Gastroesophageal sphincter (tissue), 4 donors: ENCODE measurements around the gene EGR4. TPM values are rescaled to one million over a fixed set of nuclear protein-coding genes. Genes with fewer than 3 reads are reported as not detected.
"Not testable (repeated sequence)": the region's sequence is repeated elsewhere in the genome, so short reads cannot be mapped to it uniquely, and the experiment has no call there.

Experiments used
- ATAC-seq: fragments of 150-250 bp; one replicate; pipeline ENCODE4 v1.9.1; 2016; ENCODE audit warnings: mild to moderate bottlenecking, moderate library complexity
- H3K27ac ChIP-seq, 4 donors: fragments of 200-600 bp; sonication (generic) in 3 of 4; 1 replicate in 3 of 4; 2 replicates in 1 of 4; pipeline ENCODE4 v1.5.1; 2016 to 2019
- H3K27me3 ChIP-seq: fragments of 200-600 bp; sonication (generic); one replicate; pipeline ENCODE4 v1.5.1; 2019
- H3K36me3 ChIP-seq, 2 donors: fragments of 200-600 bp; sonication (generic); one replicate each; pipeline ENCODE4 v1.5.1; 2019; ENCODE audit warnings: control low read depth in 1 of 2
- H3K4me1 ChIP-seq, 3 donors: fragments of 200-600 bp; sonication (generic); 1 replicate in 2 of 3; 2 replicates in 1 of 3; pipeline ENCODE4 v1.5.1; 2016 to 2019; ENCODE audit warnings: control low read depth in 2 of 3
- H3K4me3 ChIP-seq, 2 donors: fragments of 200-600 bp; sonication (generic); one replicate each; pipeline ENCODE4 v1.5.1; 2019; ENCODE audit warnings: mild to moderate bottlenecking in 1 of 2, moderate library complexity in 1 of 2
- H3K9me3 ChIP-seq, 3 donors: fragments of 200-600 bp; sonication (generic); one replicate each; pipeline ENCODE4 v1.5.1; 2017 to 2019; ENCODE audit warnings: control low read depth in 2 of 3
- CTCF ChIP-seq, 4 experiments: fragments of 200-600 bp in 2 of 4; fragments of 450-650 bp in 2 of 4; sonication (generic) in 1 of 4; IDR thresholded peaks; one replicate each; pipeline ENCODE4 v1.5.1; 2017 to 2019; ENCODE audit warnings: antibody characterized with exemption in 4 of 4, mild to moderate bottlenecking in 2 of 4, moderate library complexity in 2 of 4
- EP300 ChIP-seq: sonication (generic); formaldehyde crosslinking; IDR thresholded peaks from one replicate; pipeline ENCODE4 v1.6.1; 2017; ENCODE audit warnings: antibody characterized with exemption, mild to moderate bottlenecking
- POLR2A ChIP-seq, 2 donors: fragments of 450-650 bp; IDR thresholded peaks; one replicate each; pipeline ENCODE4 v1.6.1; 2017; ENCODE audit warnings: antibody characterized with exemption in 2 of 2, mild to moderate bottlenecking in 2 of 2, moderate library complexity in 1 of 2
- POLR2AphosphoS5 ChIP-seq: sonication (generic); formaldehyde crosslinking; IDR thresholded peaks from one replicate; pipeline ENCODE4 v1.6.1; 2017; ENCODE audit warnings: antibody characterized with exemption
- whole genome bisulfite sequencing, 2 donors: methylation state at CpG; one replicate each; pipeline ENCODE4 v1.1.5; 2018; ENCODE audit warnings: low coverage in 1 of 2; 5-methylcytosine and 5-hydroxymethylcytosine counted together
- total RNA-seq, 4 donors: library from RNA; depleted of rRNA; stranded (reverse); fragments of >200 nt; gene quantifications; one replicate each; pipeline ENCODE4 v1.1.0, GENCODE V29; 2016

The EGR4 gene
- total RNA-seq, 4 donors from 2014 or later = not detected

GRCh38 chr2:73263540-73264331 lies 29.6 kb downstream of the EGR4 start:
- ATAC-seq = no peak
- 100% methylated on average over 1 of the region's 16 CpGs; no CpG with 5 or more reads in 1 of the 2 donors for WGBS, 2 donors
- H3K27me3 ChIP-seq = peaks cover 40% of the 10 kb centered on the region
- no peak overlapping the region for H3K27ac ChIP-seq
- H3K9me3 ChIP-seq = no peaks in the 10 kb centered on the region
- peaks cover 0 to 6% (median 0%) of the 10 kb centered on the region in 3 donors for H3K4me1 ChIP-seq
- no peaks in the 10 kb centered on the region for H3K36me3 ChIP-seq
- TF ChIP-seq EP300 (no peak), CTCF (IDR thresholded peaks at IDR 0.05) (no peak), POLR2AphosphoS5 (no peak), POLR2A (IDR thresholded peaks at IDR 0.05) (no peak)
- H3K4me3 ChIP-seq = no peak overlapping the region

- 90 to 99% methylated on average over 2 to 9 of the region's 18 CpGs for WGBS, 2 donors
Measured at GRCh38 chr2:73262691-73263429, 30.5 kb downstream of the EGR4 start.

GRCh38 chr2:73262108-73262651 lies 31.2 kb downstream of the EGR4 start:
- TF ChIP-seq EP300 (no peak), POLR2AphosphoS5 (no peak), CTCF (IDR thresholded peaks at IDR 0.05) (no peak), POLR2A (IDR thresholded peaks at IDR 0.05) (no peak)
- Histone ChIP-seq H3K36me3 (no peaks in the 10 kb centered on the region), H3K4me1 (no peaks in the 10 kb centered on the region), H3K27me3 (peaks cover 24% of the 10 kb centered on the region), H3K4me3 (no peak overlapping the region), H3K27ac (no peak overlapping the region), H3K9me3 (no peaks in the 10 kb centered on the region)
- no peak for ATAC-seq
- WGBS, 2 donors = 88 to 96% methylated on average over 3 to 4 of the region's 4 CpGs

More at GRCh38 chr2:73262691-73263429, 30.5 kb downstream of the EGR4 start:
- peaks cover 31% of the 10 kb centered on the region for H3K27me3 ChIP-seq
- H3K27ac ChIP-seq, H3K36me3 ChIP-seq, H3K4me1 ChIP-seq, H3K9me3 ChIP-seq, ATAC-seq, H3K4me3 ChIP-seq: not testable (repeated sequence)

- Histone ChIP-seq H3K36me3 (no peaks in the 10 kb centered on the region), H3K4me3 (no peak overlapping the region), H3K27ac (no peak overlapping the region), H3K27me3 (peaks cover 7% of the 10 kb centered on the region), H3K9me3 (no peaks in the 10 kb centered on the region), H3K4me1 (no peaks in the 10 kb centered on the region)
- TF ChIP-seq CTCF (IDR thresholded peaks at IDR 0.05) = peak in 1 of 4 experiments; percentile 28
- no peak for TF ChIP-seq POLR2A (IDR thresholded peaks at IDR 0.05)
- no peak for ATAC-seq
- 0 to 22% methylated on average over 4 to 6 of the region's 17 CpGs for WGBS, 2 donors
Measured at GRCh38 chr2:73260338-73260984, 32.9 kb downstream of the EGR4 start.

GRCh38 chr2:73259704-73260337 lies 33.5 kb downstream of the EGR4 start:
- ATAC-seq = no peak
- 64 to 97% methylated on average over 3 to 4 of the region's 4 CpGs for WGBS, 2 donors
- no peak overlapping the region for H3K4me3 ChIP-seq
- no peaks in the 10 kb centered on the region for H3K9me3 ChIP-seq
- H3K4me1 ChIP-seq = no peaks in the 10 kb centered on the region
- peaks cover under 1% of the 10 kb centered on the region for H3K27me3 ChIP-seq
- H3K36me3 ChIP-seq = peaks cover 0 to 6% of the 10 kb centered on the region in 2 donors
- H3K27ac ChIP-seq = no peak overlapping the region
- TF ChIP-seq EP300 (no peak), POLR2AphosphoS5 (no peak), POLR2A (IDR thresholded peaks at IDR 0.05) (no peak), CTCF (IDR thresholded peaks at IDR 0.05) (no peak)
